Testis (tissue), 2 donors: ENCODE results near the gene BBS1.

Experiments used
- POLR2A ChIP-seq: fragments of 450-650 bp; IDR thresholded peaks from one replicate; pipeline ENCODE4 v1.6.1; 2017; ENCODE audit warnings: antibody characterized with exemption, mild to moderate bottlenecking, moderate library complexity
- TF ChIP-seq, protein P1 (sequence below), 3 experiments: fragments of 450-650 bp in 2 of 3; fragments of 200-600 bp in 1 of 3; sonication (generic) in 1 of 3; IDR thresholded peaks; one replicate each; pipeline ENCODE4 v1.5.1; 2016 to 2019; ENCODE audit warnings: antibody characterized with exemption in 3 of 3, mild to moderate bottlenecking in 2 of 3, moderate library complexity in 1 of 3

DNA sequence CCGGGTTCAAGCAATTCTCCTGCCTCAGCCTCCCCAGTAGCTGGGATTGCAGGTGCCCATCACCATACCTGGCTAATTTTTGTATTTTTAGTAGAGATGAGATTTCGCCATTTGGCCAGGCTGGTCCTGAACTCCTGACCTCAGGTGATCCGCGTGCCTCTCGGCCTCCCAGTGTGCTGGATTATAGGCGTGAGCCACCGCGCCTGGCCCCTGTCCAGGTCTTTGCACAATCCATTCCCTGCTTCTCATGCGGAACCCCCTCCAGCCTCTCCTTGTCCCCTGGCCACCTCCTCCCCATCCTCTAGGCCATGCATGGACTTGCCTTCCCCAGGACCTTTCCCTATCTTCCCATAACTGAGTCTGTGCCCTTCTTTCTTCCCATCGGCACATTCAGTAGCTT is 21.5 kb upstream of the BBS1 start:
- TF ChIP-seq, protein P1, sequence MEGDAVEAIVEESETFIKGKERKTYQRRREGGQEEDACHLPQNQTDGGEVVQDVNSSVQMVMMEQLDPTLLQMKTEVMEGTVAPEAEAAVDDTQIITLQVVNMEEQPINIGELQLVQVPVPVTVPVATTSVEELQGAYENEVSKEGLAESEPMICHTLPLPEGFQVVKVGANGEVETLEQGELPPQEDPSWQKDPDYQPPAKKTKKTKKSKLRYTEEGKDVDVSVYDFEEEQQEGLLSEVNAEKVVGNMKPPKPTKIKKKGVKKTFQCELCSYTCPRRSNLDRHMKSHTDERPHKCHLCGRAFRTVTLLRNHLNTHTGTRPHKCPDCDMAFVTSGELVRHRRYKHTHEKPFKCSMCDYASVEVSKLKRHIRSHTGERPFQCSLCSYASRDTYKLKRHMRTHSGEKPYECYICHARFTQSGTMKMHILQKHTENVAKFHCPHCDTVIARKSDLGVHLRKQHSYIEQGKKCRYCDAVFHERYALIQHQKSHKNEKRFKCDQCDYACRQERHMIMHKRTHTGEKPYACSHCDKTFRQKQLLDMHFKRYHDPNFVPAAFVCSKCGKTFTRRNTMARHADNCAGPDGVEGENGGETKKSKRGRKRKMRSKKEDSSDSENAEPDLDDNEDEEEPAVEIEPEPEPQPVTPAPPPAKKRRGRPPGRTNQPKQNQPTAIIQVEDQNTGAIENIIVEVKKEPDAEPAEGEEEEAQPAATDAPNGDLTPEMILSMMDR (IDR thresholded peaks at IDR 0.05) = no peak
- TF ChIP-seq POLR2A = no peak
